SU-DHL-6 (cell line): ENCODE measurements around the gene NFIB.

Experiments
- EZH2phosphoT487 ChIP-seq: fragments of 200-600 bp; sonication (generic), shearing (Covaris generic); conservative IDR thresholded peaks from 2 replicates; pipeline ENCODE4 v1.6.1; 2018; ENCODE audit warnings: mild to moderate bottlenecking, antibody characterized with exemption, low read length, moderate library complexity, mixed read lengths
- TF ChIP-seq, protein P1 (sequence below): fragments of 200-600 bp; sonication (generic); IDR thresholded peaks from one replicate; pipeline ENCODE4 v1.5.1; 2017; ENCODE audit warnings: antibody characterized with exemption, mild to moderate bottlenecking, low read length, moderate library complexity; ENCODE audit not compliant: insufficient read depth, poor library complexity, severe bottlenecking

DNA sequence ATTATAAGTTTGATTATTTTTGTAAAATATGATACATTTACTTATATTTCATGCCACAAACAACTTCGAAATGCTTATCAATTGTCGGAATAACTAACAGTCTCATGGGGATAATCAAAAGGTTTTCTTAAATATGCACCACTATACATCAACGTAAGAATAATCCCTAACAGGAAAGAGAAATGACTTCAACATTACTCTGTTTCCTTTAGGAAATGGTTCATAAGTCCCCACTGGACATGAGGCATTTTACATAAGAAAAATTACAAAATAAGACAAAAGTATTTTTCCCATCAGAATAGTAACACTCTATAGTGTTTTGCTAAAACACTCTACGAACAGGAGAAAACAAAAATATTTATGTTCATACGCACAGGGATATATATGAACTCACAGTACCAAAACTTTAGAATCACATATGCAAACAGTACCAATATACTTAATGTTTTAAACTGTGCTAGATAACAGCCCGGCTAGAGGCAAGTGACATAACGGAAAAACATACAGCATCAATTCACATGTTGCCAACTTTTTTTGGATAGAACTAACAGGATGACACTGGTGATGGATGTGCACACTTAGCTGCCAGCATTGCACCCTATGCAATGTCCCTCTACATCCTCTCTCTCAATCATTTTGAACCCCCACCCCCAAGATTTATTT is 120.5 kb downstream of the NFIB start:
- TF ChIP-seq, protein P1, sequence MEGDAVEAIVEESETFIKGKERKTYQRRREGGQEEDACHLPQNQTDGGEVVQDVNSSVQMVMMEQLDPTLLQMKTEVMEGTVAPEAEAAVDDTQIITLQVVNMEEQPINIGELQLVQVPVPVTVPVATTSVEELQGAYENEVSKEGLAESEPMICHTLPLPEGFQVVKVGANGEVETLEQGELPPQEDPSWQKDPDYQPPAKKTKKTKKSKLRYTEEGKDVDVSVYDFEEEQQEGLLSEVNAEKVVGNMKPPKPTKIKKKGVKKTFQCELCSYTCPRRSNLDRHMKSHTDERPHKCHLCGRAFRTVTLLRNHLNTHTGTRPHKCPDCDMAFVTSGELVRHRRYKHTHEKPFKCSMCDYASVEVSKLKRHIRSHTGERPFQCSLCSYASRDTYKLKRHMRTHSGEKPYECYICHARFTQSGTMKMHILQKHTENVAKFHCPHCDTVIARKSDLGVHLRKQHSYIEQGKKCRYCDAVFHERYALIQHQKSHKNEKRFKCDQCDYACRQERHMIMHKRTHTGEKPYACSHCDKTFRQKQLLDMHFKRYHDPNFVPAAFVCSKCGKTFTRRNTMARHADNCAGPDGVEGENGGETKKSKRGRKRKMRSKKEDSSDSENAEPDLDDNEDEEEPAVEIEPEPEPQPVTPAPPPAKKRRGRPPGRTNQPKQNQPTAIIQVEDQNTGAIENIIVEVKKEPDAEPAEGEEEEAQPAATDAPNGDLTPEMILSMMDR, result no peak
- TF ChIP-seq EZH2phosphoT487, result no peak
